K562 (cell line): ENCODE measurements around the gene CCDC158.

Source experiments
- RFX5 ChIP-seq: IDR thresholded peaks from 2 replicates; pipeline ENCODE4 v1.6.1; 2011; ENCODE audit warnings: low read depth, mild to moderate bottlenecking, improper control_type of control experiment, low read length
- ZNF41 ChIP-seq: fragments of 250-450 bp; sonication (Bioruptor Pico); conservative IDR thresholded peaks from 2 replicates; pipeline ENCODE4 v1.4.0; 2020; ENCODE audit warnings: mild to moderate bottlenecking

DNA sequence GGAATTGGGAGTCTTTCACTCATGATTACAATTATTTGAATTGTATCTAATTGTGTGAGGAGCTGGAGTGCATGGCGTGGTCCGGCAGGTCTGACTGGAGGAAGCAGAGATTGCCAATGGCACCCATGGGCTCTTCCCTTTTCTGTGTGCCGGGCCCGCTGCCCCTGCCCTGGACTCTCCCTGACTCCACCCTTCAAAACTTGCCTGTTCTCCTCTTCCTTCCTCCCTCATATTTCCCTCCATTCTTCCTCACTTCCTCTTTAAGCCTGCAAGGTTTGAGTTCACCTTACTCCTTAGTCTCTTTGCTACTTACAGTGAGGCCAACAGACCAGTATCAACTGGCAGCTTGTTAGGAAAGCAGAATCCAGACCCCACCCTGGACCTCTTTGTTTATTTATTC lies 120.9 kb downstream of the CCDC158 start:
- TF ChIP-seq ZNF41 (CRISPR knock-in tag) (no peak), RFX5 (no peak)
